Measurements from ENCODE around the gene PRADC1.

DNA sequence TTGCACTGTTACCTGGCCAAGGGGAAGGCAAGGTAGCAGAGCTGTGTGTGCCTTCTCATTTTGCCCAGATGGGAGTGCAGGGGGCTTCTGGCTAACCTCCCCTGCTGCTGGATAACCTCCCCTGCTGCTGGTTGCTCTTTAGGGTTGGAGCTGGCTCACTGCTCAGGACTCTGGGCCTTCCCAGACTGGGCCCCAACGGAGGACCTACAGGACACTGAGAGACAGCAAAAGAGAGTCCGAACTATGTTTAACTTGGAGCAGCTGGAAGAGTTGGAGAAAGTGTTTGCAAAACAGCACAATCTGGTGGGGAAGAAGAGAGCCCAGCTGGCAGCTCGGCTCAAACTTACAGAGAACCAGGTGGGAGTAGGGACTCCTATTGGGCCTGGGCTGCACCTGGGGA is 24.8 kb downstream of the PRADC1 start:
- TF ChIP-seq EZH2 (IDR thresholded peaks at IDR 0.05), result no peak
- TF ChIP-seq, protein P1, sequence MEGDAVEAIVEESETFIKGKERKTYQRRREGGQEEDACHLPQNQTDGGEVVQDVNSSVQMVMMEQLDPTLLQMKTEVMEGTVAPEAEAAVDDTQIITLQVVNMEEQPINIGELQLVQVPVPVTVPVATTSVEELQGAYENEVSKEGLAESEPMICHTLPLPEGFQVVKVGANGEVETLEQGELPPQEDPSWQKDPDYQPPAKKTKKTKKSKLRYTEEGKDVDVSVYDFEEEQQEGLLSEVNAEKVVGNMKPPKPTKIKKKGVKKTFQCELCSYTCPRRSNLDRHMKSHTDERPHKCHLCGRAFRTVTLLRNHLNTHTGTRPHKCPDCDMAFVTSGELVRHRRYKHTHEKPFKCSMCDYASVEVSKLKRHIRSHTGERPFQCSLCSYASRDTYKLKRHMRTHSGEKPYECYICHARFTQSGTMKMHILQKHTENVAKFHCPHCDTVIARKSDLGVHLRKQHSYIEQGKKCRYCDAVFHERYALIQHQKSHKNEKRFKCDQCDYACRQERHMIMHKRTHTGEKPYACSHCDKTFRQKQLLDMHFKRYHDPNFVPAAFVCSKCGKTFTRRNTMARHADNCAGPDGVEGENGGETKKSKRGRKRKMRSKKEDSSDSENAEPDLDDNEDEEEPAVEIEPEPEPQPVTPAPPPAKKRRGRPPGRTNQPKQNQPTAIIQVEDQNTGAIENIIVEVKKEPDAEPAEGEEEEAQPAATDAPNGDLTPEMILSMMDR (IDR thresholded peaks at IDR 0.05), result no peak
